SJCRH30 (cell line): Measurements from ENCODE around the gene ACSM6. TPM values are rescaled to one million over a fixed set of nuclear protein-coding genes. Genes with fewer than 3 reads are reported as not detected.

Source experiments
- DNase-seq, 2 experiments: peaks; one replicate each; pipeline ENCODE4 v3.0.0-alpha.2; 2015 to 2020
- H3K27ac ChIP-seq: fragments of 250-450 bp; sonication (Bioruptor Pico); 2 replicates; pipeline ENCODE4 v1.5.1; 2020; ENCODE audit warnings: mild to moderate bottlenecking, moderate library complexity
- H3K27me3 ChIP-seq: fragments of 250-450 bp; sonication (Bioruptor Pico); 2 replicates; pipeline ENCODE4 v1.5.1; 2020; ENCODE audit warnings: mild to moderate bottlenecking, moderate library complexity
- H3K36me3 ChIP-seq: fragments of 250-450 bp; sonication (Bioruptor Pico); 2 replicates; pipeline ENCODE4 v1.5.1; 2020; ENCODE audit warnings: mild to moderate bottlenecking, moderate library complexity
- H3K4me1 ChIP-seq: fragments of 250-450 bp; sonication (Bioruptor Pico); 2 replicates; pipeline ENCODE4 v1.5.1; 2020; ENCODE audit warnings: mild to moderate bottlenecking, moderate library complexity
- H3K4me3 ChIP-seq: fragments of 250-450 bp; sonication (Bioruptor Pico); 2 replicates; pipeline ENCODE4 v1.5.1; 2020; ENCODE audit warnings: mild to moderate bottlenecking, moderate library complexity
- H3K9me3 ChIP-seq: fragments of 250-450 bp; sonication (Bioruptor Pico); replicated peaks from 2 replicates; pipeline ENCODE4 v1.5.1; 2020; ENCODE audit warnings: mild to moderate bottlenecking, moderate library complexity
- total RNA-seq: library from RNA; depleted of rRNA; stranded (reverse); fragments of >200 nt; shearing (Covaris generic); gene quantifications from 2 replicates; pipeline ENCODE4 v1.2.3, GENCODE V29; 2014

The ACSM6 gene
- total RNA-seq, 1 experiment from 2014 or later: 0.08 TPM

DNA sequence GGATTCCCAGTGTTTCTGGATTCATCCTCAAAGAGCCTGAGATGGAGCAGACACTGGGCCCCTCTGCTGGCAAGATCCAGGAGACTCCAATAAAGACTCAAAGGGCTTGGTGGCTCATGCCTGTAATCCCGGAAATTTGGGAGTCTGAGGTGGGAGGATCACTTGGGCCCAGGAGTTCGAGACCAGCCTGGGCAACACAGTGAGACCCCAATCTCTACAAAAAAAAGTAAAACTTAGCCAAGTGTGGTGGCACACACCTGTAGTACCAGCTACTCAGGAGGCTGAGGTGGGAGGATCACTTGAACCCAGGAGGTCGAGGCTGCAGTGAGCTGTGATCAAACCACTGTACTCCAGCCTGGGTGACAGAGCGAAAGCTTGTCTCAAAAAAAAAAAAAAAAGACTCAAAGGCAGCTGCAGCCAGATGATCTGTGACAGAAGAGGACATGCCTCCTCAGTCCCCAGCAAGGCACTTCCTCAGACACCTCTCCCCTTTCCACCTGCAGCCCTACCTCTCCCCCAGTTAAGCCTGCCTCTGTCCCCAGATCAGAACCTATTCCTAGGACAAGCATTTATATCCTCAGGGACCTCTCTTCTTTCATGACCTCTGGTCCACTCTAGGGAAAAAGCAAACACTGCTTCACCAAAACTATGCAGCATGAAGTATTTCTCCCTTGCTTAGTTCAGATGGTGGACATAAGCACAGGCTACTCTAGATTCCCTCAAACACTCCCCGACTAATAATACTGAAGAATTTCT lies 68.9 kb downstream of the ACSM6 start:
- DNase-seq: no peak
- H3K27ac ChIP-seq: no peak overlapping the region
- H3K36me3 ChIP-seq: no peaks in the 10 kb centered on the region
- H3K9me3 ChIP-seq: no peaks in the 10 kb centered on the region
- no peaks in the 10 kb centered on the region for H3K27me3 ChIP-seq
- peaks cover 19% of the 10 kb centered on the region for H3K4me1 ChIP-seq
- H3K4me3 ChIP-seq: no peak overlapping the region

DNA sequence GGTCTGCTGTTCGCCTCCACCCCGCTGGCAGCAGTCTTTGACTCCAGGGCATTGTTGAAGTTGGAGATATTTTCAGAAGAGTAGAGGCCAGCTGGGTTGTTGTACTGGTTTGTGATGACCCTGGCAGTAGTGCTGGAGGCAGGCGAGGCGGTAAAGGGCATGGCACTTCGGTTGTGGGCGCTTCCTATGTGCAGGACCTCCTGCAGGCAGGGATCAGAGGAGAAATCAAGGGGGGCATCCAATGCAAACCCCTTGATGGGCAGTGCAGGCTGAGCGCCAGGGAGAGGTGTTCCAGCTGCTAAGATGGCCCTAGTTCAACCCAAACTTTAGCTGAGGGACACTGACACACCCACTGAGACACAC lies 69.8 kb downstream of the ACSM6 start:
- Histone ChIP-seq H3K4me1 (peaks cover 19% of the 10 kb centered on the region), H3K36me3 (no peaks in the 10 kb centered on the region), H3K27ac (no peak overlapping the region), H3K9me3 (no peaks in the 10 kb centered on the region), H3K27me3 (no peaks in the 10 kb centered on the region), H3K4me3 (no peak overlapping the region)
- DNase-seq: no peak

DNA sequence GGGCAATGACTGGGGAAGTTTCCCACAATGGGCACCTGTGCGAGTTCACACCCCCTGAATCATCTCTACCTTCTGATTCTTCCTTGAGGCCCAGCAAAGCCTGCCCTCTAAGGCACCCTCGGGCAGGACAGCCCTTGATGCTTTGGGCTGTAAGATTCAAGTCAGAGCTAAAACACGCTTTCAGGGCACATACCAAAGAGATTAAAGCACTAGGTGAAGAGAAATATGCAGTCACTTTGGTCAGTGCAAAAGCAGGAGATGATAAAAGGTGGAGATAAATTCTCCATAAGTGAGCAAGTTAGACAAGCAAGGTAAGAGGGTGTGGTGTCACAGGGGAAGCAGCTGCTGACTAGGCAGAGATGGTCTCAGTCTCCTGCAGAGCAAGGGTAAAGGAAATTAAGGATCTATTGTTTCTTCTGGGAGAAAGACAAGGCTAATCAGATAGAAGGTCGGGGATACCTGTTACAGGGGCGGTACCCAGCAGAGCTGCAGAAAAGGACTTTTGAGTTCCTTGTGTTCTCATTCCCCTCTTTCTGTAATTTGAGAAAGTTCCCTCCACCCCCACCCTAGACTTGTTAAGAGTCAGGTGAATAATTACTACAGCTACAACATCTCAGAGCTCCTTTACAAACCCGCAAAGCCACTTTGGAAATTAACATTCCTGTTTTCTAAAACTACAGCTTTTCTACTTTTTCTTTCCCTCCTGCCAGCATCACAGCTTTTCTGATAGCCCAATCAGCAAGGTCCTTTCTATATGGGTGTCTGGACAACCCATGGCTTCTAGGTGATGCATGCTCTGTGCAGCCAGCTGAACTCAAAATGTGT lies 70.4 kb downstream of the ACSM6 start:
- H3K4me1 ChIP-seq: peaks cover 19% of the 10 kb centered on the region
- no peak overlapping the region for H3K27ac ChIP-seq
- H3K4me3 ChIP-seq: no peak overlapping the region
- no peak for DNase-seq
- H3K9me3 ChIP-seq: no peaks in the 10 kb centered on the region
- no peaks in the 10 kb centered on the region for H3K27me3 ChIP-seq
- no peaks in the 10 kb centered on the region for H3K36me3 ChIP-seq

DNA sequence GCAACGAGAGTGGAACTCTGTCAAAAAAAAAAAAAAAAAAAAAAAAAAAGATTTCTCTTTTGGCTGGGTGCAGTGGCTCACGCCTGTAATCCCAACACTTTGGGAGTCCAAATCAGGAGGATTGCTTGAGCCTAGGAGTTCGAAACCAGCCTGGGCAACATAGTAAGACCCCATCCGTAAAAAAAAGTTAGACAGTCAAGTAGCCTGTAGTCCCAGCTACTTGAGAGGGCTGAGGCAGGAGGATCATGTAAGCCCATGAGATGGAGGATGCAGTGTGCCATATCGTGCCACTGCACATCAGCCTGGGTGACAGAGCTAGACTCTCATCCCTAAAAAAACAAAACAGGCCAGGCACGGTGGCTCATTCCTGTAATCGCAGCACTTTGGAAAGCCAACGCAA lies 71.5 kb downstream of the ACSM6 start:
- DNase-seq: no peak
- Histone ChIP-seq H3K27me3 (no peaks in the 10 kb centered on the region), H3K4me1 (peaks cover 15% of the 10 kb centered on the region), H3K9me3 (no peaks in the 10 kb centered on the region), H3K27ac (no peak overlapping the region), H3K36me3 (no peaks in the 10 kb centered on the region), H3K4me3 (no peak overlapping the region)

DNA sequence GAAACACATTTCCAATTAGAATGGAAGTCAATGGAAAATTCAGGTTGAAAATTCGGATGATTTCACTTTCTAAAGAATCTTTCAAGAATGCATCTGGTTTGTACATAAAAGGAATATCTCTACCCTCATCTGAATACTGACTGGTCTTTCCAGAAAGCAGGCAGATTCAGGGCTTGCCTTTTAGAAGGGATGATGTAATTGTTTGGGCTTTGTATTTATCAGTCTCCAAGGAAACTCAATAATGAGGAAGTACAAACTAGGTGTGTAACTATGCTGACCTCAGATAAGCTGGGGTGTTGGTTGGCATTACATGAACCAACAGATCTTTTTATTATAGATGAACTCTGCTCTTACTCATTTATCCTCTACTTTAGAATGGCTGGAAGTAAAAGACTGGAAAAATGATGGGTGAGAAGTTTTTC lies 72.6 kb downstream of the ACSM6 start:
- Histone ChIP-seq H3K9me3 (no peaks in the 10 kb centered on the region), H3K27me3 (no peaks in the 10 kb centered on the region), H3K36me3 (no peaks in the 10 kb centered on the region), H3K27ac (no peak overlapping the region), H3K4me3 (no peak overlapping the region), H3K4me1 (peaks cover 6% of the 10 kb centered on the region; the same call in 1 of the 2 replicates)
- DNase-seq: peak in 1 of 2 experiments; percentile 17

DNA sequence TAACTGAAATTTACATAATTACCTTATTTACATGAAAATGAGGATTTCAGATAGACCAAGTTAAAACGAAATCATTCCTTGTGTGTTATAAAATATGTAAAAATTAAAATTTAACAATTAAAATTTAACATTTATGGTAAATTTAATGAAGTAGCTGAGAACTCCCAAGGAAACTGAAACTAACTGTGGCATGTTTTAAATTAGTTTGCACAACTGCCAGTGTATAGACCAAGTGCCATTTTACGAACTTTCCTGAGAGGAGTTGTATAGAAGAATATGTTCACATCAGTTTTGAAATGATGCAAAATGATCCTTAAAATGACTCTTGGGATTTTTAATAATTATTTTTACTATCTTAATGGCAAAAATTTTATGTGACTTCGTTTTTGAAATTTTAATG lies 73.2 kb downstream of the ACSM6 start:
- no peak overlapping the region for H3K4me3 ChIP-seq
- peaks cover 6% of the 10 kb centered on the region; the same call in 1 of the 2 replicates for H3K4me1 ChIP-seq
- no peaks in the 10 kb centered on the region for H3K27me3 ChIP-seq
- H3K27ac ChIP-seq: no peak overlapping the region
- no peak for DNase-seq
- H3K9me3 ChIP-seq: no peaks in the 10 kb centered on the region
- H3K36me3 ChIP-seq: no peaks in the 10 kb centered on the region

DNA sequence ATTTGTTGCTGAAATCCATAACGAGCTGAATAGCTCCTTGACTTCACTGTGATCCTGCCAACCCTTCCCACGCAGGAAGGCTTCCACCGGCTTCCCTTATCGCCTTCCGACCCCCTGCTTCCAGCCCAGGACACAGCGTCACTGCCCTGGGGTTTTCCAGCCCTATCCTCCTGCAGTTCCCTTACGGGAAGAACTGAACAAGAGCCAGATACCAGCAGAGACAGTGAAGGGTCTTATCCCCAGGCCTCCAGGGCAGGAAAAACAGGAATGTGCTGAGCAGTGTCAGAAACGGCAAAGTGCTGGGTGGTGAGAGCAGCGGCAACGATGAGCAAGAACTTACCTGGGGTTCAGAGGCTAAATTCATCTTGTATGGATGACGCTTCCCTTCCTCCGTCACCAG lies 74.4 kb downstream of the ACSM6 start:
- DNase-seq: no peak
- Histone ChIP-seq H3K9me3 (no peaks in the 10 kb centered on the region), H3K4me3 (no peak overlapping the region), H3K27me3 (no peaks in the 10 kb centered on the region), H3K36me3 (no peaks in the 10 kb centered on the region), H3K4me1 (peaks cover 7% of the 10 kb centered on the region; the same call in 1 of the 2 replicates), H3K27ac (no peak overlapping the region)

DNA sequence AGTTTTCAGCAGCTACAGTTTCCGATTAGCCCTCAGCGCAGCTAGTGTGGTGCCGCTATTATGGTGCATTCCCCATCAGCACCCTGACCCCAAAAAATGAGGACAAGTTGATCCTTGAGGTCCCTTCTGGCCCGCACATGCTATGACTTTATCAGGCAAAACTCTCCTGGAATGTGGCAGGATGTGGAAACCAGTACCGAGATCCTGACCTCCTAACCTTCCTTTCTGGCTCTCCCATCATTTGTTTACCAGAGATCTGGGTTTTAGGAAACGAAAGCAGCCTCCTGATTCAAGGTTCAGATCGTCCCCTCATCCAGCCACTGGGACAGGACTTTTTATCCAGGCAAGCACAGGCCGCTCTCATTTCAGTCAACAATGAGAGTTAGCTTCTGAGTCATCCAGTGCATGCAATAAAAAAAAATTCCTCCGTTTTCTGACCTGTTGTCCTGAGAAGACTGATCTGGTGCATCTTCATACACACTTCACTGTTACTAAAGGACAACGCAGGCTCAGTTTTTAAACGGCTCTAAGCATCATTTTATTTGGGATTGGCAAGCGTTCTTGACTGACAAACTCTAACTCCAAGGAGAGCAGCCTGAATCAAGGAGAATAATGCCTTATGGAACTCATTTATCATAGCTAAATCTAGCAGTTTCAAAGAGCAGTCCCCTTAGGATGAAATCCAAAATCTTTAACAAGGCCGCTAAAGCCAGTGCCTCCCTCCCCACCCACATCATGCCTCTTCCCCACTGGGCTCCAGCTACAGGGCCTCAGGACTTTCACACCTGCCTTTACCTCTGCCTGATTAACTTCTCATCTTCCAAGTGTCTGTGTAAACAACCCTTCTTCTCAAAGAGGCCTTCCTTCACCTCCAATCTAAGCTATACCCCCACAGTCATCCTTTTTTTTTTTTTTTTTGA lies 79.6 kb downstream of the ACSM6 start:
- Histone ChIP-seq H3K9me3 (no peaks in the 10 kb centered on the region), H3K4me3 (no peak overlapping the region), H3K36me3 (no peaks in the 10 kb centered on the region), H3K27me3 (no peaks in the 10 kb centered on the region), H3K27ac (no peak overlapping the region), H3K4me1 (peaks cover 4% of the 10 kb centered on the region; the same call in 1 of the 2 replicates)
- DNase-seq: no peak

DNA sequence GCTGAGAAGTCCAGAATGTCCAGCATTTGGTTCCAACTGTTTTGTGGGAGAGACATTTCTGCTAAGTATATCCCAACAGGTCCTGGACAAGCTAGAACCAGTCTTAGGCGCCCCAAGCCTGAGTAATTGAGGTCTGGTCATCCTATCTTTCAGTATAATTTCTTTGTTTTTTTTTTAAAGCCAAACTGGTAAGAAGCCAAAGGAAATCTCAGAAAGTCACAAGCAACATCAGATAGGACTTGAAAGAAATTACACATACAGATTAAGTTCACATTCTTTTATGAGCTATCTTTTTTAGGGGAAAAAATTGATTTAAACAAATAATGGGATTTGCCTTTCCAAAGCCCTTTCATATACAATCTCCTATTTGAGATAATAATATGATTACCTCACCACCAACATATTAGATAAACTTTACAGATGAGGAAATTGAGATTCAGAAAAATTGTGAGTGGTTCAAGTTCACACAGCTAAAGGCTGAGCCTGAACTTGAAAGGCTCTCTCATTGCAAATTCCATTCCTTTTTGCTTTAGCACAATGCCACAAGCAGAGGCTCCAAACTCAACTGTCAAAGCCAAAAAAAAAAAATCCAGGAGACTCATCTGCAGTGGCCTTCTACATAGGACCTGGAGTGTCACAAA lies 81.8 kb downstream of the ACSM6 start:
- Histone ChIP-seq H3K36me3 (no peaks in the 10 kb centered on the region), H3K4me3 (no peak overlapping the region), H3K9me3 (no peaks in the 10 kb centered on the region), H3K27ac (no peak overlapping the region), H3K4me1 (peaks cover 4% of the 10 kb centered on the region; the same call in 1 of the 2 replicates), H3K27me3 (no peaks in the 10 kb centered on the region)
- no peak for DNase-seq

DNA sequence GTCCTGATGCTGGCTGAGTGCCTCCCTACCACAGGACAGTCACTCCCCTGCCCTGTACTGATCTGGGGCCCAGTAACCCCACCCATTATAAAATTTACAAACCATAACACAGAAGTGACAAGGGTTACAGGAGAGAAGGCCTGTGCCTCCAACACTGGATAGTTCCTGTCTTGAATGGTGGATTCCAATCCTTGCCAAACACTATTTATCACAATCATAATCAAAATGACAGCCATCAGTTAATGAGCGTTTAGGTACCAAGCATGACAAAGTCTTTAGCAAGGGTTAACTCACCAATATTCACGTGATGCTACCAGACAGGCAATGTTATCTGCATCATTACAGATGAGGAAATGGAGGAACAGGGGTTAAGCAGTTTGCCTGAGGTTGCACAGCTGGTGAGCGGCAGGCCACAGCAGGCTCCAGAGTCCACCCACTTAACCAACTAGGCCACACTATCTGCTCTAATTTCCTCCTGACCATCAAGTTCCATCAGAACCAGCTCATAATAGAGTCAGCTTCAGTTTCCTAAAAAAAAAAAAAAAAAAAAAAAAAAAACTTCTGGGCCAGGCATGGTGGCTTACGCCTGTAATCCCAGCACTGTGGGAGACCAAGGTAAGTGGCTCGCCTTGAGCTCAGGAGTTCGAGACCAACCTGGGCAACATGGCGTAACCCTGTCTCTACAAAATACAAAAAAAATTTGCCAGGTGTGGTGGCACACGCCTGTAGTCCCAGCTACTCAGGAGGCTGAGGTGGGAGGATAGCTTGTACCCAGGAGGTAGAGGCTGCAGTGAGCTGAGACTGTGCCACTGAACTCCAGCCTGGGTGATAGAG lies 82.5 kb downstream of the ACSM6 start:
- Histone ChIP-seq H3K27me3 (no peaks in the 10 kb centered on the region), H3K4me1 (peaks cover 4% of the 10 kb centered on the region; the same call in 1 of the 2 replicates), H3K9me3 (no peaks in the 10 kb centered on the region), H3K27ac (no peak overlapping the region), H3K4me3 (no peak overlapping the region), H3K36me3 (no peaks in the 10 kb centered on the region)
- no peak for DNase-seq

DNA sequence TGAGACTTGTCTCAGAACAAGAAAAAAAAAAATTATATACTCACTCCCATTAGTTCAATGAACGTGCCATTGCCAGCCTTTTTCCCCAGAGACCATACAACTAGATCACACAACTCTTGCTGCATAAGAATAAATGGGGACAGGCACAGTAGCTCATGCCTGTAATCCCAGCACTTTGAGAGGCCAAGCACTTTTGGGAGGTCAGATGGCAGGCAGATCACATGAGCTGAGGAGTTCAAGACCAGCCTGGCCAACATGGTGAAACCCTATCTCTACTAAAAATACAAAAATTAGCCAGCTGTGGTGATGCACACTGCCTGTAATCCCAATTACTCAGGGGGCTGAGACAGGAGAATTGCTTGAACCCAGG lies 83.1 kb downstream of the ACSM6 start:
- Histone ChIP-seq H3K9me3 (no peaks in the 10 kb centered on the region), H3K4me1 (peaks cover 4% of the 10 kb centered on the region; the same call in 1 of the 2 replicates), H3K36me3 (no peaks in the 10 kb centered on the region), H3K4me3 (no peak overlapping the region), H3K27me3 (no peaks in the 10 kb centered on the region), H3K27ac (no peak overlapping the region)
- peak in 1 of 2 experiments; percentile 17 for DNase-seq

DNA sequence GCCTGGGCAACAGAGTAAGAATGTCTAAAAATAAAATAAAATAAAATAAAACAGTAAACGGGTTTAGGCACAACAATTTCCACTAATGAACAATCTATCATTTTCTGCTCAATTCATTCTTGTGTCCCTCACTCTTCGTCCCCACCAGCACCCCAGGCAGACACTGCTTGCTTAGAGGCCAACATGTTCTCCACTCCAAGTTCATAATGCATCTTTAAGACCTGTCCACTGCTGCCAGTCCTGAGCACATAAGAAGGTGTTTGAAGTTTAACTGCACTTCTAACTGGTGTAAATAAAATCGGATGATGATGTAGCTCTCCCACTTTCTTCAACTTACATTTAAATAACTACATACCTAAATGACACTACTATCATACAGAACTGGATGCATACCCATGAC lies 83.6 kb downstream of the ACSM6 start:
- no peaks in the 10 kb centered on the region for H3K36me3 ChIP-seq
- no peak for DNase-seq
- H3K4me1 ChIP-seq: peaks cover 4% of the 10 kb centered on the region; the same call in 1 of the 2 replicates
- no peak overlapping the region for H3K27ac ChIP-seq
- H3K4me3 ChIP-seq: no peak overlapping the region
- H3K27me3 ChIP-seq: no peaks in the 10 kb centered on the region
- H3K9me3 ChIP-seq: no peaks in the 10 kb centered on the region
